ENCODE data around the gene ANKIB1.
"Not testable (repeated sequence)": the region's sequence is repeated elsewhere in the genome, so short reads cannot be mapped to it uniquely, and the experiment has no call there.

DNA sequence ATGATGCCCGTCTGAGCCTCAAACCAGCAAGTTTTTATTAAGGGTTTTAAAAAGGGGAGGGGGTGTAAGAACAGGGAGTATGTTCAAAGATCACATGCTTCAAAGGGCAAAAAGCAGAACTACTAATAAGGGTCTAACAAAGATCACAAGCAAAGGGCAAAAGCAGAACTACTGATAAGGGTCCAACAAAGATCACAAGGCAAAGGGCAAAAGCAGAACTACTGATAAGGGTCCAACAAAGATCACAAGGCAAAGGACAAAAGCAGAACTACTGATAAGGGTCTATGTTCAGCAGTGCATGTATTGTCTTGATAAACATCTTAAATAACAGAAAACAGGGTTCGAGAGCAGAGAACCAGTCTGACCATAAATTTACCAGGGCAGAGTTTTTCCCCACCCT is 196.9 kb downstream of the ANKIB1 start:
- not testable (repeated sequence) for TF ChIP-seq POLR2A (IDR thresholded peaks at IDR 0.05)
- TF ChIP-seq, protein P1, sequence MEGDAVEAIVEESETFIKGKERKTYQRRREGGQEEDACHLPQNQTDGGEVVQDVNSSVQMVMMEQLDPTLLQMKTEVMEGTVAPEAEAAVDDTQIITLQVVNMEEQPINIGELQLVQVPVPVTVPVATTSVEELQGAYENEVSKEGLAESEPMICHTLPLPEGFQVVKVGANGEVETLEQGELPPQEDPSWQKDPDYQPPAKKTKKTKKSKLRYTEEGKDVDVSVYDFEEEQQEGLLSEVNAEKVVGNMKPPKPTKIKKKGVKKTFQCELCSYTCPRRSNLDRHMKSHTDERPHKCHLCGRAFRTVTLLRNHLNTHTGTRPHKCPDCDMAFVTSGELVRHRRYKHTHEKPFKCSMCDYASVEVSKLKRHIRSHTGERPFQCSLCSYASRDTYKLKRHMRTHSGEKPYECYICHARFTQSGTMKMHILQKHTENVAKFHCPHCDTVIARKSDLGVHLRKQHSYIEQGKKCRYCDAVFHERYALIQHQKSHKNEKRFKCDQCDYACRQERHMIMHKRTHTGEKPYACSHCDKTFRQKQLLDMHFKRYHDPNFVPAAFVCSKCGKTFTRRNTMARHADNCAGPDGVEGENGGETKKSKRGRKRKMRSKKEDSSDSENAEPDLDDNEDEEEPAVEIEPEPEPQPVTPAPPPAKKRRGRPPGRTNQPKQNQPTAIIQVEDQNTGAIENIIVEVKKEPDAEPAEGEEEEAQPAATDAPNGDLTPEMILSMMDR (IDR thresholded peaks at IDR 0.05), result not testable (repeated sequence)

Measured in tibial nerve (tissue), 3 donors.